K562 (cell line): ENCODE data around the gene DYNLL1. TPM values are rescaled to one million over a fixed set of nuclear protein-coding genes. Genes with fewer than 3 reads are reported as not detected.
"Not testable (repeated sequence)": the region's sequence is repeated elsewhere in the genome, so short reads cannot be mapped to it uniquely, and the experiment has no call there.

Experiments
- ATAC-seq: fragments of 200-7000 bp; cut with Tn5 transposase; 3 replicates; pipeline ENCODE4 v1.9.1; 2020; ENCODE audit warnings: moderate library complexity
- BruUV-seq: library from RNA; stranded (reverse); fragments of 400-500 nt; replicated peaks from 2 replicates; lab custom pipeline; 2021; lab: Mats Ljungman, UMichigan
- CTCF ChIA-PET: fragments of 300-600 bp; formaldehyde crosslinking; extraction: SDS; loops from one replicate; lab custom pipeline; 2021; ENCODE audit warnings: low intra/inter-chr PET ratio; lab: Yijun Ruan, JAX
- POLR2A ChIA-PET: fragments of 300-600, 350-650 bp; sonication (Branson Sonifier 250); formaldehyde crosslinking; extraction: SDS; loops from one replicate; lab custom pipeline; 2021; ENCODE audit warnings: antibody characterized with exemption, inconsistent platforms; lab: Yijun Ruan, JAX
- DNase-seq, 4 experiments: peaks; one replicate each; pipeline versions ENCODE4 v3.0.0 to v3.0.0-alpha.2; 2011 to 2018; ENCODE audit warnings: low spot score in 3 of 4, mixed read lengths in 3 of 4; ENCODE audit errors: extremely low read depth in 1 of 4
- FAIRE-seq: peaks from 2 replicates; lab custom pipeline; 2011; peaks lifted over from hg19 to GRCh38; lab: Jason Lieb, UNC
- H2AFZ ChIP-seq: 2 replicates; pipeline ENCODE4 v1.6.0; 2011; ENCODE audit warnings: low read depth, low read length, control low read depth, inconsistent platforms
- H3K27ac ChIP-seq: fragments of 200-600 bp; 3 replicates; pipeline ENCODE4 v1.8.0; 2011; ENCODE audit warnings: low read depth, mild to moderate bottlenecking, control low read depth, inconsistent platforms, low read length, moderate library complexity, mixed read lengths; ENCODE audit errors: extremely low read depth
- H3K27me3 ChIP-seq, 2 experiments: fragments of 300-600 bp in 1 of 2; 2 replicates in 1 of 2; 3 replicates in 1 of 2; pipeline versions ENCODE4 v1.6.0 to v1.8.0; 2011; ENCODE audit warnings: inconsistent platforms in 2 of 2, low read length in 2 of 2, mild to moderate bottlenecking in 1 of 2, mixed read lengths in 1 of 2, moderate library complexity in 1 of 2; ENCODE audit not compliant: control insufficient read depth in 2 of 2, insufficient read depth in 2 of 2
- H3K36me3 ChIP-seq: fragments of 300-600 bp; 3 replicates; pipeline ENCODE4 v1.8.0; 2011; ENCODE audit warnings: mild to moderate bottlenecking, low read length, inconsistent platforms; ENCODE audit not compliant: control insufficient read depth, insufficient read depth
- H3K4me1 ChIP-seq, 2 experiments: fragments of 200-600 bp in 1 of 2; replicated peaks in 1 of 2; 2 replicates in 1 of 2; 3 replicates in 1 of 2; pipeline versions ENCODE4 v1.5.1 to v1.8.0; 2011; ENCODE audit warnings: inconsistent platforms in 2 of 2, low read length in 2 of 2, mild to moderate bottlenecking in 1 of 2, mixed read lengths in 1 of 2, moderate library complexity in 1 of 2; ENCODE audit not compliant: control insufficient read depth in 2 of 2, insufficient read depth in 2 of 2
- H3K4me2 ChIP-seq: 2 replicates; pipeline ENCODE4 v1.6.1; 2011; ENCODE audit warnings: low read length, control low read depth, inconsistent platforms, mixed read lengths; ENCODE audit not compliant: insufficient read depth
- H3K4me3 ChIP-seq: fragments of 200-600 bp; sonication (generic), shearing (Covaris generic); 2 replicates; pipeline ENCODE4 v1.5.1; 2016; ENCODE audit warnings: control low read depth, inconsistent platforms
- H3K79me2 ChIP-seq: fragments of 200-600 bp; 3 replicates; pipeline ENCODE4 v1.8.0; 2011; ENCODE audit warnings: low read length, inconsistent platforms; ENCODE audit not compliant: control insufficient read depth, insufficient read depth
- H3K9ac ChIP-seq, 2 experiments: 2 replicates each; pipeline versions ENCODE4 v1.6.0 to v1.6.1; 2011; ENCODE audit warnings: low read depth in 2 of 2, low read length in 2 of 2, control low read depth in 1 of 2, inconsistent platforms in 1 of 2, mild to moderate bottlenecking in 1 of 2, mixed read lengths in 1 of 2; ENCODE audit not compliant: insufficient read depth in 1 of 2
- H3K9me1 ChIP-seq: one replicate; pipeline ENCODE4 v1.6.0; 2011; ENCODE audit warnings: inconsistent platforms, mild to moderate bottlenecking, low read length, moderate library complexity; ENCODE audit not compliant: control insufficient read depth, insufficient read depth
- H3K9me3 ChIP-seq: replicated peaks from 2 replicates; pipeline ENCODE4 v1.5.1; 2011; ENCODE audit warnings: low read depth, low read length, inconsistent platforms; ENCODE audit not compliant: control insufficient read depth, insufficient read depth
- H4K20me1 ChIP-seq: replicated peaks from 2 replicates; pipeline ENCODE4 v1.6.1; 2011; ENCODE audit warnings: low read length, inconsistent platforms, mixed read lengths; ENCODE audit not compliant: control insufficient read depth, insufficient read depth
- POLR3G ChIP-seq: IDR thresholded peaks from 2 replicates; pipeline ENCODE4 v1.6.1; 2011; ENCODE audit not compliant: insufficient read length, insufficient replicate concordance; ENCODE audit errors: extremely low read depth
- STAT6 ChIP-seq: sonication (generic); formaldehyde crosslinking; IDR thresholded peaks from 2 replicates; pipeline ENCODE4 v1.8.1; 2023; ENCODE audit warnings: mild to moderate bottlenecking, missing genetic modification reagents
- ZBTB17 ChIP-seq: fragments of 450-650 bp; formaldehyde crosslinking; IDR thresholded peaks from 2 replicates; pipeline ENCODE4 v1.4.0; 2020; ENCODE audit warnings: mild to moderate bottlenecking
- ZBTB33 ChIP-seq: sonication (generic); formaldehyde crosslinking; IDR thresholded peaks from 2 replicates; pipeline ENCODE4 v1.8.1; 2023; ENCODE audit warnings: mild to moderate bottlenecking, missing genetic modification reagents
- in situ Hi-C: fragments of 300-500 bp; cut with MboI; formaldehyde crosslinking; loops from 4 replicates; pipeline ENCODE4 v1.15.0; 2018; ENCODE audit warnings: inconsistent platforms, mixed read lengths
- intact Hi-C: fragments of 100-400 bp; cut with micrococcal nuclease; formaldehyde crosslinking; loops from 2 replicates; pipeline ENCODE4 v1.14.2; 2022
- polyA plus RNA-seq, 8 experiments: library from polyadenylated mRNA; depleted of rRNA in 4 of 8; stranded (reverse) in 5 of 8; unstranded in 3 of 8; fragments of >200 nt; fragmentation: Nextera tagmentation in 2 of 8; fragmentation: Illumina TruSeq in 1 of 8; extraction: Ambion mirVana in 2 of 8; extraction: Trizol in 1 of 8; gene quantifications; 2 replicates each; pipeline versions ENCODE4 v1.2.1 to v1.2.3, GENCODE V29; 2011 to 2014; ENCODE audit warnings: inconsistent platforms in 1 of 8, missing spikeins in 1 of 8
- total RNA-seq, 7 experiments: library from RNA; depleted of rRNA in 6 of 7; stranded (reverse); fragments of >200 nt in 6 of 7; fragmentation: Illumina TruSeq in 2 of 7; extraction: Trizol in 2 of 7; gene quantifications; 2 replicates each; pipeline versions ENCODE4 v1.2.1 to v1.2.3, GENCODE V29; 2011 to 2021; ENCODE audit warnings: low replicate concordance in 1 of 7

Gene DYNLL1
- total and polyA plus RNA-seq, 9 of the 15 experiments (the other 6 are each of a cell fraction or from before 2014, with no cell fraction given), result 303 to 1,112 (median 468) TPM

- TF ChIP-seq STAT6, result no peak
- no peak for TF ChIP-seq POLR3G
- no peak for TF ChIP-seq ZBTB17
- 0 out of 2 replicates have a peak, but pooled peaks have one; percentile 13 for TF ChIP-seq ZBTB33
Observed at GRCh38 chr12:120529641-120530417, 33.9 kb downstream of the DYNLL1 start (continued).

- H2AFZ ChIP-seq, CTCF ChIA-PET, H3K27me3 ChIP-seq, DNase-seq, H3K9me1 ChIP-seq, H3K9me3 ChIP-seq, H3K36me3 ChIP-seq, H3K4me3 ChIP-seq, H3K4me2 ChIP-seq, FAIRE-seq, H3K9ac ChIP-seq, BruUV-seq, ATAC-seq, H3K27ac ChIP-seq, in situ Hi-C loops, H4K20me1 ChIP-seq, intact Hi-C loops: not testable (repeated sequence)
- POLR2A ChIA-PET, result interaction anchor here (0.9 to 2.0 kb wide), 2 partner anchors 58 to 168 kb away, joined by 3 to 8 read pairs; no protein-coding TSS in a partner anchor
- Histone ChIP-seq H3K79me2 (peaks cover 23% of the 10 kb centered on the region), H3K4me1 (peaks cover 9 to 11% of the 10 kb centered on the region in 2 experiments; a peak in 4 of 5 replicates)
Observed at GRCh38 chr12:120530418-120530761, 34.5 kb downstream of the DYNLL1 start.
